Measurements from ENCODE around the gene DNASE2.
A peak's percentile ranks its signal among the peaks of the same experiment; 100 is the strongest.
"Not testable (repeated sequence)": the region's sequence is repeated elsewhere in the genome, so short reads cannot be mapped to it uniquely, and the experiment has no call there.

The DNASE2 gene

GRCh38 chr19:12881172-12881808, at the start of gene DNASE2:
DNASE2 (minus strand) TSS chr19:12881449; CDS start chr19:12881375, 74 bp downstream.
- DNase-seq: peak; percentile 97

GRCh38 chr19:12930002-12930645, 48.9 kb upstream of the DNASE2 start:
- no peak for DNase-seq

- no peak for DNase-seq
These were observed 43.5 kb upstream of the DNASE2 start for GRCh38 chr19:12924621-12925310.

- DNase-seq: no peak
These were observed 41.7 kb upstream of the DNASE2 start for GRCh38 chr19:12922959-12923358.

- no peak for DNase-seq
These were observed 39.8 kb upstream of the DNASE2 start for GRCh38 chr19:12921047-12921446.

GRCh38 chr19:12918253-12918652, 37.0 kb upstream of the DNASE2 start:
- DNase-seq: no peak

GRCh38 chr19:12915860-12916259, 34.6 kb upstream of the DNASE2 start:
- not testable (repeated sequence) for DNase-seq

- no peak for DNase-seq
These were observed 32.8 kb upstream of the DNASE2 start for GRCh38 chr19:12913851-12914690.

GRCh38 chr19:12913011-12913561, 31.8 kb upstream of the DNASE2 start:
- DNase-seq: no peak

- no peak for DNase-seq
These were observed 31.3 kb upstream of the DNASE2 start for GRCh38 chr19:12912571-12912970.

GRCh38 chr19:12907166-12907565, 25.9 kb upstream of the DNASE2 start:
- no peak for DNase-seq

- no peak for DNase-seq
These were observed 18.8 kb upstream of the DNASE2 start for GRCh38 chr19:12899891-12900518.

GRCh38 chr19:12896460-12896859, 15.2 kb upstream of the DNASE2 start:
- DNase-seq: no peak

GRCh38 chr19:12893582-12893981, 12.3 kb upstream of the DNASE2 start:
- no peak for DNase-seq

- DNase-seq: no peak
These were observed 10.3 kb upstream of the DNASE2 start for GRCh38 chr19:12891553-12892021.

- DNase-seq: peak; percentile 99
These were observed 9.7 kb upstream of the DNASE2 start, which contains the start of gene GCDH for GRCh38 chr19:12890787-12891552. GCDH (plus strand) TSS chr19:12891160; CDS start chr19:12891305, 145 bp downstream.

- DNase-seq: not testable (repeated sequence)
These were observed 9.1 kb upstream of the DNASE2 start for GRCh38 chr19:12890299-12890786.

- no peak for DNase-seq
These were observed 6.9 kb upstream of the DNASE2 start for GRCh38 chr19:12888006-12888603.

- no peak for DNase-seq
These were observed 5.9 kb upstream of the DNASE2 start, which contains the start of gene KLF1 for GRCh38 chr19:12886969-12887747. KLF1 (minus strand) TSS chr19:12887201; CDS start chr19:12887140, 61 bp downstream.

- no peak for DNase-seq
These were observed 5.4 kb upstream of the DNASE2 start for GRCh38 chr19:12886651-12886968.

Data from NCI-H1048 (cell line).